Mucosa of descending colon (tissue), 3 donors: Measurements from ENCODE around the gene CEP170B. TPM values are rescaled to one million over a fixed set of nuclear protein-coding genes. Genes with fewer than 3 reads are reported as not detected.
A peak's percentile ranks its signal among the peaks of the same experiment; 100 is the strongest.

Experiments used
- ATAC-seq: fragments of 200-7000 bp; cut with Tn5 transposase; one replicate; pipeline ENCODE4 v1.9.1; 2020; ENCODE audit warnings: mild to moderate bottlenecking, moderate library complexity
- DNase-seq, 3 donors: peaks; one replicate each; pipeline ENCODE4 v3.0.0-alpha.2; 2020
- H3K36me3 ChIP-seq: fragments of 200-600 bp; one replicate; pipeline ENCODE4 v1.8.0; 2021; ENCODE audit warnings: low read depth, mild to moderate bottlenecking
- H3K4me1 ChIP-seq: fragments of 200-600 bp; one replicate; pipeline ENCODE4 v1.8.0; 2021; ENCODE audit warnings: low read depth, mild to moderate bottlenecking
- H3K4me3 ChIP-seq: fragments of 200-600 bp; one replicate; pipeline ENCODE4 v1.8.0; 2021; ENCODE audit warnings: mild to moderate bottlenecking
- H3K9me3 ChIP-seq: fragments of 200-600 bp; one replicate; pipeline ENCODE4 v1.8.0; 2021; ENCODE audit warnings: mild to moderate bottlenecking
- CTCF ChIP-seq: fragments of 200-600 bp; IDR thresholded peaks from one replicate; pipeline ENCODE4 v1.8.0; 2022; ENCODE audit warnings: antibody characterized with exemption, mild to moderate bottlenecking
- intact Hi-C, 2 donors: fragments of 100-400 bp; cut with DNase I in 1 of 2; cut with micrococcal nuclease in 1 of 2; formaldehyde crosslinking; loops; one replicate each; pipeline versions ENCODE4 v1.11.0 to v1.11.1; 2022; cut with DNase I, micrococcal nuclease
- long read RNA-seq, 2 donors: library from polyadenylated mRNA; unstranded; transcript quantifications; one replicate each; pipeline ENCODE4 v2.0.0, GENCODE V29; 2019 to 2021
- total RNA-seq, 3 donors: library from RNA; stranded (reverse); fragmentation: NEBNext Ultra II Directional in 2 of 3; extraction: Animal tissue kit (Norgen Biotek cat#: 25700) in 2 of 3; gene quantifications; one replicate each; pipeline versions ENCODE4 v1.2.1 to v1.2.4, GENCODE V29; 2021 to 2023
- donor health status: DM: no; HTN: no; CAD: no; lungs with moderate emphysema.
- donor health status: DM: no; HTN: no; CAD: no.
- donor health status: DM: no; HTN: yes; CAD: no.

Gene CEP170B
- 10 to 100 TPM; 66.8 to 89.9 (median 69.9) TPM for total RNA-seq
- long read RNA-seq, donor 1, partial matches to known transcripts, result 18 of 46 reads
- long read RNA-seq, donor 1, other reads (novel, unspliced or antisense), result 27 of 46 reads
- long read RNA-seq, donor 2, partial matches to known transcripts, result 0 of 3 reads
- long read RNA-seq, donor 2, other reads (novel, unspliced or antisense), result 3 of 3 reads

- H3K9me3 ChIP-seq, result no peaks in the 10 kb centered on the region
- no peak for TF ChIP-seq CTCF
- peaks cover 17% of the 10 kb centered on the region for H3K4me1 ChIP-seq
- no peaks in the 10 kb centered on the region for H3K36me3 ChIP-seq
- intact Hi-C loops, result no loop called here
- peak within 1 kb of the TSS; percentile 61 for H3K4me3 ChIP-seq
- ATAC-seq (peak; percentile 74), DNase-seq (peak in 2 of 3 donors; percentile 60 to 83)
Observed at GRCh38 chr14:104865081-104865630, at the start of gene CEP170B. Gene CEP170B, plus strand, starts transcription at chr14:104865268. Its CDS starts 3,183 bp downstream, at chr14:104868451.

- DNase-seq (no peak), ATAC-seq (no peak)
- TF ChIP-seq CTCF, result no peak
- H3K9me3 ChIP-seq, result no peaks in the 10 kb centered on the region
- no peaks in the 10 kb centered on the region for H3K36me3 ChIP-seq
- H3K4me3 ChIP-seq, result peak overlapping the region; percentile 61
- intact Hi-C loops, result no loop called here
- peaks cover 18% of the 10 kb centered on the region for H3K4me1 ChIP-seq
Observed at GRCh38 chr14:104816616-104816884, 48.5 kb upstream of the CEP170B start.

- no peak for TF ChIP-seq CTCF
- H3K36me3 ChIP-seq, result no peaks in the 10 kb centered on the region
- H3K9me3 ChIP-seq, result no peaks in the 10 kb centered on the region
- no peak overlapping the region for H3K4me3 ChIP-seq
- intact Hi-C loops, result no loop called here
- DNase-seq (peak in 1 of 3 donors; percentile 4), ATAC-seq (no peak)
- peaks cover 18% of the 10 kb centered on the region for H3K4me1 ChIP-seq
Observed at GRCh38 chr14:104817930-104818713, 46.9 kb upstream of the CEP170B start.

GRCh38 chr14:104818714-104819161, 46.3 kb upstream of the CEP170B start:
- H3K36me3 ChIP-seq, result no peaks in the 10 kb centered on the region
- TF ChIP-seq CTCF, result no peak
- H3K4me3 ChIP-seq, result no peak overlapping the region
- DNase-seq, result peak in 2 of 3 donors; percentile 13 to 44
- no peak for ATAC-seq
- H3K9me3 ChIP-seq, result no peaks in the 10 kb centered on the region
- H3K4me1 ChIP-seq, result peaks cover 18% of the 10 kb centered on the region
- intact Hi-C loops, result no loop called here

GRCh38 chr14:104819361-104819781, 45.7 kb upstream of the CEP170B start:
- TF ChIP-seq CTCF, result no peak
- H3K4me1 ChIP-seq, result peaks cover 15% of the 10 kb centered on the region
- ATAC-seq (no peak), DNase-seq (peak in 1 of 3 donors; percentile 36)
- H3K9me3 ChIP-seq, result no peaks in the 10 kb centered on the region
- no peaks in the 10 kb centered on the region for H3K36me3 ChIP-seq
- intact Hi-C loops, result no loop called here
- H3K4me3 ChIP-seq, result no peak overlapping the region
